Loucy (cell line): ENCODE results near the gene HDAC6.

ENCODE experiments used
- CTCF ChIP-seq: fragments of 200-600 bp; sonication (generic); conservative IDR thresholded peaks from 2 replicates; pipeline ENCODE4 v1.5.1; 2014; ENCODE audit warnings: mild to moderate bottlenecking, antibody characterized with exemption, low read length
- EZH2phosphoT487 ChIP-seq: fragments of 200-600 bp; IDR thresholded peaks from 2 replicates; pipeline ENCODE4 v1.6.1; 2018; ENCODE audit warnings: antibody characterized with exemption, mild to moderate bottlenecking, moderate library complexity, borderline replicate concordance

- no peak for TF ChIP-seq CTCF
- TF ChIP-seq EZH2phosphoT487: no peak
These were observed 33.9 kb downstream of the HDAC6 start, which contains the start of gene PCSK1N for GRCh38 chrX:48835524-48836329.
